Ecto neural progenitor cell (in vitro differentiated cells): Measurements from ENCODE around the gene OR56A1.
"Not testable (repeated sequence)": the region's sequence is repeated elsewhere in the genome, so short reads cannot be mapped to it uniquely, and the experiment has no call there.

Experiments
- DNase-seq: peaks from one replicate; pipeline ENCODE4 v3.0.0-alpha.2; 2018; ENCODE audit warnings: low spot score

The OR56A1 gene

DNA sequence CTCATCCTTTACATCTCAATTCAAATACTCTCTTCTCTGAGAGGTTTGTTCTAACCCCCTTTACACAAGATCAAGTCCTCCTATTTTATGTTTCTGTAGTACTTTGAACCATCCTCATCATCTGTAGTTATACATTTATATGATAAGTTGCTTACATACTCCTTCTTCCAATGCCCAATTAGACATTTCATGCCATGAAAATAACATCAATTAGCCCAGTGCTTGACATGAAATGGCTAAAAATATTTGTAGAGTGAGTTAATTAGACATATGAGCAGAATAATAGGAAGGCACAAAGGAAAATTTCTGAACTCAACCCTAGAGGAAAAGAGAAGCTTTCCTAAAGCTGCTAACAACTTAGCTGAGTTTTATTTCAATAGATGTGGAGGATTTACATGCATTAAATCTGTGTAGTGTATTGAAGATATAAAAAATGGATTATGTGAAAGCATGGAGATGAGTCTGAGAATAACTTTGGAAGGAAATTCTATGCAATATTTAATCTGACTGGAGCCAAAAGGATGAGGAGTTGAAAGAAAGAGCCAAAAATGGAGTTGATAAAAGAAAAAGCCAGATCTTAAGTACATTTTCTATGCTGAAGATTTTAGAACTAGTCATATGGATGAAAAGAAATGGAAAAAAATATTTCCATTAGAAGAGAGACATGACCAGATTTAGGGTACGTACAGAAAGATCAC, at the start of gene OR56A1:
OR56A1 (minus strand) TSS at position 51 of the 698 bp plus-strand sequence. CDS start 3,066 bp downstream, outside the sequence.
- DNase-seq, result no peak

- no peak for DNase-seq
Observed at GRCh38 chr11:6079463-6079862, 48.9 kb upstream of the OR56A1 start.

DNA sequence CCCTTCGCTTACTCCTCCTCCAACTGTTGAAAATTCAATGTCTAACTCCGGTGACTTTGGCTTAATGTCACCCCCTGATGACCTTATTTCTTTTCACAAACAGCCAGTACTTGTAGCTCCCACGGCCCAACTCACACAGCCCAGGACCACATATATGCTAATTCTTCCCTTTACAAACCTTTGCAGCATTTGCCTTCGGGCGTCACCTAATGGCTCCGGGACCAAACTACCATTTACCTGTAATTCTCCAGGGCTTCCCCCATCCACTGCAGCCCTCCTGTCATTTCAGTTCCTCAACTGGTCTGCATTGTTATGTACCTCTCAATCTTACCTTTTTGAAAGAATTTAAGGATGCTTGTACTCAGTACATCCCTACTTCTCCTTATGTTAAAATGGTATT, 47.2 kb upstream of the OR56A1 start:
- no peak for DNase-seq

GRCh38 chr11:6076443-6076842, 45.9 kb upstream of the OR56A1 start:
- not testable (repeated sequence) for DNase-seq

DNA sequence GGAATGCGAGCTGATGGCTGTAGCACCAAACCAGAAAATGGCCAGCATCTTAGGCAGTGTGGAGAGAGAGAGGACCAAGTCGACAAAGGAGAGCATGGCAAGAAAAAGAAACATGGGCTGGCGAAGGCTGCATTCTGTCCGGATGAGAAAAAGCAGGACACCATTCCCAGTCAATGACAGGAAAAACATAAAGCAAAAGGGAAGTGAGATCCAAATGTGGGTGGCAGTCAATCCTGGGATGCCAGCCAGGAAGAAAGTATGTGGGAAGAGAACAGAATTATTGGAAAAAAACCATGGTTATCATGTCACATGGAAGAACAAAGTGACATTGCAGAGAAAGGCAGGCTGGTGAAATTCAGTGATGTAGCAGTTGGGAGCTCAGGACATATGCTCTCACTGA, 36.9 kb upstream of the OR56A1 start:
- DNase-seq, result no peak

DNA sequence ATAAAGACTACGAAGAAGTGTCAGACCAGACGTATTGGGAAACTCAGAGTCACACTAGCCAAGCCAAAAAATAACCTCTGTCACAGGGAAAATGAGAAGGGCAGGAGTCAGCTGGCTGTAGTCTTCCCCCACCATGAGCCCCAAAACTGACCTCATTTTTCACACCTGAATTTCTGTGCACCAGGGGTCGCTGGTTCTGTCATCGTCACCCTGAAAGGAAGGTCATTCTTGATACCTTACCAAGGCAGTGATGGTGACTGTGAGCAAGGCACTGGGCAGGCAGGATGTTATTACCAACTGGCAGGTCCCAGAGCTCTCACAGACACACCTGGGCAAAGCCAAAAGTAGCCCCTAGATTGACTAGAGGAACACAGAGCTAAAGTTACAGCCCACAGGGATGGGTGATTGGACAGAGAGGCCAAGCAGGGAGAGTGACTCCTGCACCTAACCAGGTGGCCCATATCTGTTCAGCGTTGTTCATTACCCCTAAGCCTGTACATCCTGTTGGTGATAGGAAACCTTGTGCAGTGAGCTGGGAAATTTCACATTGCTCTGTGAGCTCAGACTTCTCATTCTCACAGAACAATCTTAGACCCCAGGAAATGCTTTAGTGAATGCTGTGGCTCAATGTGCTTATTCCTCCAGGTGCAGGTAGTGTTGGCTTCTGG, 32.3 kb upstream of the OR56A1 start:
- DNase-seq, result no peak

GRCh38 chr11:6061475-6061874, 30.9 kb upstream of the OR56A1 start:
- no peak for DNase-seq

DNA sequence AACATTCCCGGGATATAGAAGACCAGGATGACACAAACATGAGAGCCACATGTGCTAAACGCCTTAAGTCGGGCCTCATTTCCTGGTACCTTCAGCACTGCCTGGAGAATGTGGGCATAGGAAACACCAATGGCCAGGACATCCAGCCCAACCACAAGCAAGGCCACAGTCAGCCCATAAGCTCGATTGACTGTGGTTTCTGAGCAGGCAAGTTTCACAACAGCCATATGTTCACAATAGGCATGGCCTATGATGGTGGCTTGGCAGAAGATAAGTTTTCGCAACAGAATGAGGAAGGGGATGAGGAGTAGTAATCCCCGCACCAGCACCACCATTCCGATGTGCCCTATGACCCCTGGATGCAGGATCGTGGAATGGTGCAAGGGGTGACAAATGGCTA, 26.9 kb upstream of the OR56A1 start:
- no peak for DNase-seq

- no peak for DNase-seq
Observed at GRCh38 chr11:6055569-6055968, 25.0 kb upstream of the OR56A1 start.

GRCh38 chr11:6052374-6052773, 21.8 kb upstream of the OR56A1 start:
- no peak for DNase-seq

DNA sequence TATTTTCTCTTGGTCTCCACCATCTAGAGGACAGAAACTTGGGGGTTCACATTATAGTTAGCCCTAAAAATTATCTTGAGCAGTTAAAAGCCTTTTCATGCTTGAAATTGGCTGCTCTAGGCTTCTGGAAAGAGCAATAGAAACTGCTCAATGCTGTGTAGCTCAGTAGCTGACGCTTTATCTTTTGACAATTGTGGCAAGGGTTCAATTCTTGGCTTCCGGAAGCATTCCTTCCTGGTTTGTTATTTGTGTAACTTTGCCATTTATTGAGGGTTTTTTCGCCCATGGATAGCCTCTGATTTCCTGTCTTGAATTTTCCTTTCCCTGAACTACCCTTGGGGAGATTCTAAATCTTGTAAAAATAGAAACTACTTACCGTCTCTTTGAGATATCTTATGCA, 10.3 kb upstream of the OR56A1 start:
- DNase-seq, result no peak

GRCh38 chr11:6027501-6027900, 3.1 kb downstream of the OR56A1 start:
- no peak for DNase-seq

- DNase-seq, result no peak
Observed at GRCh38 chr11:6025056-6025455, 5.5 kb downstream of the OR56A1 start.

- no peak for DNase-seq
Observed at GRCh38 chr11:6022956-6023355, 7.6 kb downstream of the OR56A1 start.

- DNase-seq, result no peak
Observed at GRCh38 chr11:6013042-6013441, 17.5 kb downstream of the OR56A1 start.

GRCh38 chr11:6012035-6012668, 18.4 kb downstream of the OR56A1 start:
- DNase-seq, result no peak

DNA sequence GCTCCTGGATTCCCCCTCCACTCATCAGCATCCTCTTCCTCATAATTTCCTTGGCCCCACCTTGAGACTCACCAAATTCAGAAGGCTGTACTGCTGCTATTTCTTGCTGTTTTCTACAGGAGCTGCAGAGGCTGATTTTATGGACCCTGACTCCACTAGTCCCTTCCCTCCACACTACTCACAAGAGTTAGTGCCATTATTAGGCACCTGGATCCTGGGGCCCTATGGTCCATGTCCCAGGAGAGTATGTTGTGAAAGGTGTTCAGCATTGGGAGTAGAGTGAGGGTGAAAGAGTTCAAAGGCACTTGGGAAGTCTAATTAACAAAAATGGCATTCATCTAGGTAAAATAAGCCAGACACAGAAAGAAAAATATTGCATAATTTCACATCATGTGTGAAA, 23.7 kb downstream of the OR56A1 start, which contains the start of gene OR56A4:
OR56A4 (minus strand) TSS at position 101 of the 400 bp plus-strand sequence. CDS start 3,954 bp downstream, outside the sequence.
- no peak for DNase-seq

DNA sequence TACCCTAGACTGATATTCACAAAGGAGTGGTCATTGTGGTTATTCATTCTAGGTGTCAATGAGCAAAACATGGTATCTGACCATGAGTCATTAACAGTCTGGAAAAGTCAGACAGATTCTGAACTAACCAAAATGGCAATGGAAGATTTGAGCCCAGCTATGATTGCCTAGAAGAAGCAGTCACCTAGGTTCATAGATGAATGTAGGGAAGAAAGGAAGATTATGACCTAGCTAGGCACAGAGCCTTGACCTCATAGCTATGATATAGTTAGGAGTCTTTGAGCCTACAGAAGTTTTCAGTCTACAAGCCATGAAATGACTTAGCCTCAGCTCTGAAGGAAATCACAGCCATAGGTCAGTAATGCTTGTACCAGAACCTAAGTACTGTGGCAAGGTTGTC, 24.2 kb downstream of the OR56A1 start:
- no peak for DNase-seq

GRCh38 chr11:6002202-6002699, 28.3 kb downstream of the OR56A1 start:
- DNase-seq, result no peak

GRCh38 chr11:5994791-5995190, 35.8 kb downstream of the OR56A1 start:
- no peak for DNase-seq

DNA sequence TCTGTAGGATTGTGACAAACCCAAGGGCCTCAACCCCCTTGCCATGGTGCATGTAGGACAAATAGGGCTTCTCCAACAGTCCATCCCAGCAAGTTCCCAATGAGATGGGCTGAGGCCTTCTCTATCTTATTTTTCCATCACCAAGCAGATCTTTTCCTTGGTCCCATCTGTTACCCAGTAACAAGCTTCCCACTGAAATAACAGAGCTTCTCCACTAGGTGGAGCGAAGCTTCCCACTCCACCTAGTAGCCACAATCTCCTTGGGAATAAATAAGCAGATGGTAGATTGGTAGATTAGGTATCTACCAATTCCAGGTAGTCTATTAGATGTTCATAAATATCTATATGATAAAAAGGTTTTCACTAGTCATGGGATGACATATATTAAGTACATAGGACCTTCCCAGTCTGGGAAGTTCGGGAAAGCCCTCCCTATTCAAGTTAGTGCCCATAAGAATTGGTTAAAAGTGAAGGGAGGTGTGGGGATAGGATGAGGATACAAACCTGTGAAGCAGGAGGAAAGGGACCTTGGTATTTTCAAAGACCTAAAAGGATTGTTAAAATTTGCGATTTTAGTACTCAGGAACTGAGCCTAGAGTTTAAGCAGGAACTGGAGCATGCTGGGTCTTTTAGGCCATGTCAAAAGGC, 37.8 kb downstream of the OR56A1 start:
- no peak for DNase-seq

DNA sequence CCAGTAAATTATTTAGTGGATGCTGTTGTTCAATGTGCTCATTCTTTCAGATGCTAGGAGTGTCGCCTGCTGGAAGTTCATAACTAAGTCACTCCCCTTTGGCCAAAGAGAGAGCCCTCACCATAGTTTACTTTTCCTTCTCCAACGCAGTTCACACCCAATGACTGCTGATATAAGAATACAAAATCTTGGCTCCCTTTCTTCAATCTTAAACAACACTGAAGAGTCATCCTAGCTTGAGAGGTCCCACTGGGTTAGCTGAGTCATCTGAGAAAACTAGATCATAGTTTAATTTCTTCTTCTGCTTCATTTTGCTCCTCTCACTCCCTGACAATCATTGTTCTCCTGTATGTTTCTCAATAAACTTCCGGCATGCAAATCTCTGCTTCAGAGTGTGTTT, 38.4 kb downstream of the OR56A1 start:
- no peak for DNase-seq

GRCh38 chr11:5989203-5989602, 41.4 kb downstream of the OR56A1 start:
- no peak for DNase-seq
